Thyroid gland (tissue), 4 donors: ENCODE measurements around the gene ST3GAL2.

Experiments used
- CTCF ChIP-seq, 6 experiments: fragments of 200-600 bp in 3 of 6; fragments of 450-650 bp in 3 of 6; sonication (generic) in 3 of 6; IDR thresholded peaks; one replicate each; pipeline ENCODE4 v1.5.1; 2016 to 2019; ENCODE audit warnings: antibody characterized with exemption in 6 of 6, mild to moderate bottlenecking in 2 of 6, inconsistent platforms in 1 of 6, moderate library complexity in 1 of 6
- POLR2A ChIP-seq, 2 donors: fragments of 450-650 bp; IDR thresholded peaks; one replicate each; pipeline ENCODE4 v1.6.1; 2017; ENCODE audit warnings: antibody characterized with exemption in 2 of 2, mild to moderate bottlenecking in 2 of 2, moderate library complexity in 1 of 2

GRCh38 chr16:70484867-70485266 lies 46.0 kb upstream of the ST3GAL2 start:
- TF ChIP-seq CTCF (IDR thresholded peaks at IDR 0.05): no peak
- no peak for TF ChIP-seq POLR2A (IDR thresholded peaks at IDR 0.05)
